ENCODE data around the gene SNX33.

SNX33 gene

GRCh38 chr15:75641603-75642002 lies 6.1 kb upstream of the SNX33 start:
- no peak for FAIRE-seq

GRCh38 chr15:75644376-75644775 lies 3.3 kb upstream of the SNX33 start:
- no peak for FAIRE-seq

- FAIRE-seq: no peak
Measured at GRCh38 chr15:75646112-75646943, 1.4 kb upstream of the SNX33 start.

- no peak for FAIRE-seq
Measured at GRCh38 chr15:75646944-75647364, 758 bp upstream of the SNX33 start.

DNA sequence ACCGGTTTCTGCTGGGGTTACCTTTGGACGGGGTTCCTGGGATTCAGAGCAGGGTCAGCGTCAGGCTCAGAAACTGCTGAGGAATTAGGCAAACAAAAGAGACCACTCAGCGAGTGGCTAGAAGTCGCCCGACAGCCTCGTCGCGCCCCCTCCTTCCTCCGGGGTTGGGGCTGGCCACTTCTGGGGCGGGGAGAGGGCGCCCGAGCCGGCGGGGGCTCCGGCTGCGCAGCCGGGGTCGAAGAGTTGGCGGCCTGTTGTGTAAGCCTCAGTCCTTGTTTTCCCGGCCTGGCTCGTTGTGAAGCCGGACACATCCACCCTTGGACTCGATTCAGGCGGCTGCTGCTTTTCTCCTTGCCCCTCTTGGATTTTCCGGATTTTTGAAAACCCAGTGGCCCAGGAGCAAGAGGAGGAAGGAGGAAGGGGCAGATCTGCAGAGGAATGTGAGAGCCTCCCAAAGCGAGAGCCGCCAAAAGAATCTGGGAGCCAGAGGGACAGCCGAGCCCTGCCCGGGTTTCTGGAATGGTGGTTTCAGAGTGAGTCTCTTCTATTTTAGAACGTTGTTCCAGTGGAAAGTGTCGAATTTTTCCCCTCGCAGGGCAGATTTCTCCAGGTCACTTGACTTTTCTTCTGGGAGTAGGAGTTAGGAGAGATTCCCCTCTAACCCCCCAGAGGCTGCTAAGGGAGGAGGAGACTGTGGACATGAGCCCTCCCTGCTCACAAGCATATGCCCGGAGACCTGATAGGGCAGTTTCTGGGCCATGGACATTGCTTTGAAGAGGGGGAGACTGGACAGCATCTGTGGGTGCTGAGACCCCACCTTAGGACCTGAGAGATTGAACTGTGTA lies 666 bp downstream of the SNX33 start:
- no peak for FAIRE-seq

DNA sequence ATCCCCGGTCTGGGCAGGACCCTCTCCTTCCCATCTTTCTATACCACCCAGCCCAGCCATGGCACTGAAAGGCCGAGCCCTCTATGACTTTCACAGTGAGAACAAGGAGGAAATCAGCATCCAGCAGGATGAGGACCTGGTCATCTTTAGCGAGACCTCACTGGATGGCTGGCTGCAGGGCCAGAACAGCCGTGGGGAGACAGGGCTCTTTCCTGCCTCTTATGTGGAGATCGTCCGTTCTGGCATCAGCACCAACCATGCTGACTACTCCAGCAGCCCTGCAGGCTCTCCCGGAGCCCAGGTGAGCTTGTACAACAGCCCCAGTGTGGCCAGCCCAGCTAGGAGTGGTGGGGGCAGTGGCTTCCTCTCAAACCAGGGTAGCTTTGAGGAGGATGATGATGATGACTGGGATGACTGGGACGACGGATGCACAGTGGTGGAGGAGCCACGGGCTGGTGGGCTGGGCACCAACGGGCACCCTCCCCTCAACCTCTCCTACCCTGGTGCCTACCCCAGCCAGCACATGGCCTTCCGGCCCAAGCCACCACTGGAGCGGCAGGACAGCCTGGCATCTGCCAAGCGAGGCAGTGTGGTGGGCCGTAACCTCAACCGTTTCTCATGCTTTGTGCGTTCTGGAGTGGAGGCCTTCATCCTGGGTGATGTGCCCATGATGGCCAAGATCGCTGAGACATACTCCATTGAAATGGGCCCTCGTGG lies 1.5 kb downstream of the SNX33 start:
- FAIRE-seq: no peak

GRCh38 chr15:75649848-75650247 lies 2.1 kb downstream of the SNX33 start:
- no peak for FAIRE-seq

DNA sequence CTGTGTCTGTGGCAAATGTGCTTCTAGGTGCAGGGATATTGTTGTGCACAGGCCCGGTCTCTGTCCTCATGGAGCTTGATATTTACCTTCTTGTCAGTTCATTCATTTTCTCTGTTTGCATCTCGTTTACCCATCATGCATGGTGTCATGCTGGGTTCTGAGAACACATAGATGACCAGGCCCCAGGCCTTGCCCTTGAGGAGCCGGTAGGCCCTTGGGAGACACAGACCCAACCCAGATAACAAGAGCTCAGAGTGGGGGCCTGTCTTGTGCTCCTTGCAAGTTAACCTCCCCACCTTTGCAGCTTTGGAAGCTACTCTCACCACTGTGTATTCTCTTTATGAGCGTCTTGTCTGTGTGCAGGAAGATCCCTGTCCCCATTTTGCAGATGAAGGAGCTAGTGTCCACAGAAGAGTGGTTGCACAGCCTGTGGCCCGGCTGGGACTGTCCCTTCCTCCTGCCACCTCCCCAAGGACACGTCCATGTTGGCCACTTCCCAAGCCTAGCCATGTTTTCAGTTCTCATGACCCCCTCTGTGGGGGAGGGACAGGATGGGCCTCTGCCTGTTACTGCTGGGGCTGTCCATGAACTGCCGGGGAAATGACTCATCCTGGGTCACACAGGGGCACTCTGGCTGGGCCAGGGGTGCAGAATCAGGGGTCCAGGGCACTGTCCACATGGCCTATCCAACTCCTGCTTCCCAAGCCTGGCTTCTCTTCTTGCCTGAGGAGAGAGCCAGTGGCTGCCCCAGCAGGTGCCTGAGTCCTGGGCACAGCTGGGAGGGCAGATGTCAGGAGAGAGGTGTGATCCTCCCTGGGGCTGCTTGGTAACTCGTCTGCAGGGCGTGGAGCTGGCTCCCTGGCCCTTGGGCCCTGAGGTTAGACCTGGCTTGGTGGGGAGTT lies 3.4 kb downstream of the SNX33 start:
- FAIRE-seq: no peak

DNA sequence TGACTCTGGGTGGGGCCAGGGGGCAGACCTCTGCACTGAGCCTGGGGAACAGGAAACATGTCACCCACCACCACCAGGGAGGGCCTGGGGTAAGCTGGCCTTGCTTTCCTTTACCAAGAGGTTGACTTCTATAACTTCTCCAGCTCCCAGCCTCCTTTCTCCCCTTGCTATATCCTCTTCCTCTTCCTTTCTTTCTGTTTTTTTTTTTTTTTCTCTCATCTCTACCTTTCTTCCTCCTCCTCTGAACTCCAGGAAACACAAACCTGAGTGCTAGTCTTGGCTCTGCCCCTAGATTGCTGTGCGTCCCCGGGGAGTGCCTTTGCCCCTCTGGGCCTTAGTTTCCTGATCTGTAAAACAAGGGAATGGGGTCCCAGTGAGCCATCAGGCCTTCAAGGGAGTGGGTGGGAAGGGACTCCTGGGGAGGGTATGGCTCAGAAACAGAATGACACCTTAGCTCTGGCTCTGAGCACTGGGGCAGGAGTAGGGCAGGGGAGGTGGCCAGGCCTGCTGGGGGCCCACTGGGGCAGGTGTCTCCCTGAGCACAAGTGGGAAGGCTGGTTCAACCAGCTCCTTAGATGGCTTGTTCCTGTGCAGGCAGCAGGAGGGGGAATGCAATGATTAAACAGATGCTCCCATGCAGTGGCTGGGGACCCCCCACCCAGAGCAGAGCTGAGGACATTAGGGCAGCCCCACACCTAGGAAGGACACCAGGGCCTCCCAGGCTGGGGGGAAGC lies 4.3 kb downstream of the SNX33 start:
- no peak for FAIRE-seq

DNA sequence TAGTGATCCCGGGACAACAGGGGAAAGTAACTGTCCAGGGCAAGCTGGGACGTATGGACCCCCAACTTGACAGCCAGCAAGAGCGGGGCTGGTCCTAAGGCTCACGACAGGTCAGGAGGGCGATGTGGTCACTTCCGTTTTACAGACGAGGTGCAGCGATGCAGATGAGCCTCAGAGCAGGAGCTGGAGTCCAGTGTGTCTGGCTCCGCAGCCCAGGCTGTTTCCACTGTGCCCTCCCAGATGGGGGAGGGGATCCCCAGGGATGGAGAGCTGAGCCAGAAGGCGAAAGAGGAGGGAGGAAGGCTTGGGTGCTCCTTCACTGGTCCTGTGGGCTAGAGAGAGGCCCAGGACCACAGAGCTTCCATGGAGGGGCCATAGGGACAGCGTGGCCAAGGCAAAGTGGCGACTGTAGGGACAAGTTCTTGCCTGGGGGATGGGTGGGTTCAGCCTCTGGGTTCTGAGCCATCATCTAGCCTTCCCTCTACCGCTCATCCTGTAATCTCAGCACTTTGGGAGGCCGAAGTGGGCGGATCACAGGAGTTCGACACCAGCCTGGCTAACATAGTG lies 5.7 kb downstream of the SNX33 start:
- FAIRE-seq: no peak

DNA sequence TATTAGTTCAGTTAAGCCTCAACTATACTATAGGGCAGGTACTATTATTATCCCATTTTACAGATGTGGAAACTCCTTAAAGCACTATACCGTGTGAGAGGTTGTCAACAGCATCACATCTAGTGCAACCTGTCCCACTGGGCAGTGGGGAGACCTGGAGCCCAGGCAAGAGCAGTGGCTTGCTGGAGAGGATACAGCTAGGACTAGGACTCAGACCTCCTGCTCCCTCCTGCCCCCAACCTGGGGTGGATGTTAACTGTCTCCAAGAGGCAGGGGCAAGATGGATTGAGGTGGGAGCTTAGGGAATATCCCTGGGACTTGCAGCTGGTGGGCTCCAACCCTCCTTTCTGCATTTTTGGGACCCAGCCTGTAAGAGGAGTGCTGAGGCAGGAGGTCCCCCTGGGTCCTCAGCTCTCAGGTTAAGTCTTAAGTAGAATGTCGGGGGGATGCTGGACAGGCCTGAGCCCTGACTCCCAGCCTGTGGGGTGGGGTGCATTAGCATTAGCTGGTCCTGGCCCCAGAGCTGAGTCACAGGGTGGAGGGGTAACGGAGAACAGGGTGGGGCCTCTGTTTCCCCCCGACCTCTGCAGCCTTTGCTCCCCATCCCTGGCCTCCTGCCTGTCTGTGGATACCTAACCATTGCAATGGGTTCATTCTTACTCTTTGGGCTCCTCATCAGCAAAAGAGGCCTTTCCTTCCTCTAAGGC lies 6.6 kb downstream of the SNX33 start:
- no peak for FAIRE-seq

GRCh38 chr15:75655931-75656330 lies 8.2 kb downstream of the SNX33 start:
- FAIRE-seq: no peak

DNA sequence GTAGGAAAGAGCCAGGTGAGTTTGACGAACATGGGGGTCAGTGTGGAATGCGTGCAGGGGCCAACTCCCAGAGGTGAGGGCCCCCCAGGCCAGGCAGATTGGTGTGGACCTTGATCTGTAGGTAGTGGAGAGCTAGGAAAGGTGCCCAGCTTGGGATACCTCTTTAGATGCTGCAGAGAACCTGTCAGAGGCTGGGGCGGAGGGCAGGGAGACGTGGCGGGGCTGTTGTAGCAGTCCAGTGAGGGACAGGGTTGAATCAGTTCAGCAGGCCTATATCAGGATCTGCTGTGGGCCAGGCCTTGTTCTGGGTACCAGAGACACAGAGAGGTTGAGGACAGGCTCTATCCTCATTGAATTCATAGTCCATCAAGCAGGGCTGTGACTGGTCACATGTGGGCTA lies 8.6 kb downstream of the SNX33 start:
- no peak for FAIRE-seq

DNA sequence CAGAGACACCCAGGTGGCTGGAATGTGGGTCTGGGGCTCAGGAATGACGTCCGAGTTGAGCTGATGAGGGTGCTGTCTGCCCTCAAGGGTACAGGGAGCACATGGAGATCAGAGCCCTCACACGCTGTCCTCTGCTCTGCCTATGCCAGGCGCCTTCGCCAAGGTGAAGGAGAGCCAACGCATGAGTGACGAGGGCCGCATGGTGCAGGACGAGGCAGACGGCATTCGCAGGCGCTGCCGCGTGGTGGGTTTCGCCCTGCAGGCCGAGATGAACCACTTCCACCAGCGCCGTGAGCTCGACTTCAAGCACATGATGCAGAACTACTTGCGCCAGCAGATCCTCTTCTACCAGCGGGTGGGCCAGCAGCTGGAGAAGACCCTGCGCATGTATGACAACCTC lies 9.1 kb downstream of the SNX33 start:
- FAIRE-seq: no peak

- no peak for FAIRE-seq
Measured at GRCh38 chr15:75659141-75659771, 11.5 kb downstream of the SNX33 start.

GRCh38 chr15:75659928-75660645 lies 12.4 kb downstream of the SNX33 start:
- FAIRE-seq: no peak

DNA sequence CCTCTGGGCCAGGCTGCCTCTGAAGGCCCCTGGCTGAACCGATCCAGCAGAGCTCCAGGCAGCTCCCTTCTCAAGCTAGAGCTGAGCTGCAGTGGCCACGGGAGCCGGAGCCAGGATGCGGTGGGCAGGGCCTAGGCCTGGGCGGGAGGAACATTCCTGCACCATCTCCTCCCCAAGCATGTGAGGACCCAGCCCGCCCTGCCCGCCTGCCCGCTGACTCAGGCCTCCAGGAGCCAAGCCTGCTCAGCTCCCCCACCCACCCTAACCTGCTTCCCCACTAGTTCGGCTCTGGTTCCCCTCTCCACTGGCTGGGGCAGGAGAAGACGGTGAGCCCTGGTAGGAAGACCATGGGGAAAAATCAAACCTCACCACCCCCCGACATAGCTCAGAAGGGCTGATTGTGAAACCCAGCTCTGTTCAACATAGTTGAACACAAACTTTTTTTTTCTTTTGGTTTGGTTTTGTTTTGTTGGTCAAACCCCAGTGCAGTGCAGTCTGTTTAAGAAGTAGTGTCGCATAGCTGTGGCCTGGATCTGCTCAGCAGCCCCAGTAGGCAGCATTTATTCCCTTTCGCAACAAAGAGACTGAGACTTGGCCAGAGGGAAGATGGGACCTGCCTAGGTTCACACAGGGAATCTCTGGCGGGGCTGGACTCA lies 13.5 kb downstream of the SNX33 start:
- no peak for FAIRE-seq

DNA sequence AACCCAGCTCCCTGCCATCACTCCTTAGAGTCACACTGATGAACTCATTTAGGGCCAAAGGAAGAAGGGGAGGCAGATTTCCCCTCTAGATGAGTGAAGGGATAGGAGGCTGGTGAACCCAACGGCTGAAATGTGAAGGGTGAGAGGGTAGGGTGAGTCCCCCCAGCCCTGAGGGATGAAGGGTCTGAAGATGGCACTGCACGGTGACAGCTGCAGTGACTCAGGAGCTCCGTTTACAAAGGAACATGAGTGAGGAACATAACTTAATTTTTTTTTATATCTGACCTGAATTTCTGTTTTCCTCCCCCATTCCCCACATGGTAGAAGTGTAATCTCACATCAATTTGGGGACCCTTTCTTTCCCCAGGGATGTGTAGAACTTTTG lies 14.0 kb downstream of the SNX33 start:
- no peak for FAIRE-seq

Data from TTC549 (cell line).